WTC11 (cell line): ENCODE data around the gene ZDHHC21.

Experiments
- CREB1 ChIP-seq: sonication (generic); formaldehyde crosslinking; IDR thresholded peaks from 2 replicates; pipeline ENCODE4 v1.8.0; 2023; ENCODE audit warnings: mild to moderate bottlenecking, missing genetic modification reagents
- E2F1 ChIP-seq: sonication (generic); formaldehyde crosslinking; IDR thresholded peaks from 2 replicates; pipeline ENCODE4 v1.8.0; 2022; ENCODE audit warnings: mild to moderate bottlenecking, missing genetic modification reagents
- E2F4 ChIP-seq: sonication (generic); formaldehyde crosslinking; IDR thresholded peaks from 2 replicates; pipeline ENCODE4 v1.8.1; 2022; ENCODE audit warnings: low read depth, mild to moderate bottlenecking, moderate library complexity, missing genetic modification reagents, borderline replicate concordance
- EMX1 ChIP-seq: fragments of 250-450 bp; sonication (Bioruptor Pico); IDR thresholded peaks from 2 replicates; pipeline ENCODE4 v1.8.0; 2021; ENCODE audit warnings: mild to moderate bottlenecking
- FOXJ3 ChIP-seq: sonication (generic); formaldehyde crosslinking; IDR thresholded peaks from 2 replicates; pipeline ENCODE4 v1.9.0; 2021; ENCODE audit warnings: missing genetic modification reagents, mild to moderate bottlenecking, borderline replicate concordance
- PRDM15 ChIP-seq: sonication (generic); formaldehyde crosslinking; IDR thresholded peaks from 2 replicates; pipeline ENCODE4 v1.8.0; 2022; ENCODE audit warnings: missing genetic modification reagents
- USF2 ChIP-seq: sonication (generic); formaldehyde crosslinking; IDR thresholded peaks from 2 replicates; pipeline ENCODE4 v1.8.1; 2023; ENCODE audit warnings: mild to moderate bottlenecking, missing genetic modification reagents, moderate library complexity
- ZNF138 ChIP-seq: sonication (generic); formaldehyde crosslinking; conservative IDR thresholded peaks from 2 replicates; pipeline ENCODE4 v1.8.1; 2022; ENCODE audit warnings: mild to moderate bottlenecking, moderate library complexity, missing genetic modification reagents
- TF ChIP-seq, protein P1 (sequence below): fragments of 200-600 bp; IDR thresholded peaks from 2 replicates; pipeline ENCODE4 v1.8.0; 2022; ENCODE audit warnings: antibody characterized with exemption
- TF ChIP-seq, protein P2 (sequence below): sonication (generic); formaldehyde crosslinking; IDR thresholded peaks from 2 replicates; pipeline ENCODE4 v1.8.0; 2022; ENCODE audit warnings: mild to moderate bottlenecking, missing genetic modification reagents
- TF ChIP-seq, protein P3 (sequence below): sonication (generic); formaldehyde crosslinking; IDR thresholded peaks from 2 replicates; pipeline ENCODE4 v1.8.1; 2022; ENCODE audit warnings: missing genetic modification reagents, borderline replicate concordance

DNA sequence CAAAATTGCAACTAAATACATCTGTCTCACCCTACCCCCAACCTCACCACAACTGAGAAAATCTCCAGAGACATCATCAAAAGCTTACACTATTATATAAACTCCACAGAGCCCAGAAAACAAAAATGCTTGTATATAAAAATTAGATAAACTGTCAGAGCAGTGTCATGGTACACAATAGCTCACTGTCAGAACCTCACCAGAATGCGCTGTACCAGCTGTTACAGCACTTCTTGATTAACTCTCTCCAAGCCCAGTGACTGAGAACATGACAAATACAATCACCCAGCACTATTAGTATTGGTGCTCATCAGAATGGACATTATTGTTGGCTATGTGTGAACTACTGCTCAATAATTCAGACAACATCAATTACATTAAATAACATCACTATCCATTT, 65.7 kb downstream of the ZDHHC21 start:
- TF ChIP-seq E2F1 (no peak), PRDM15 (CRISPR knock-in tag) (no peak), CREB1 (CRISPR knock-in tag) (no peak), EMX1 (CRISPR knock-in tag) (no peak), USF2 (CRISPR knock-in tag) (no peak), E2F4 (CRISPR knock-in tag) (no peak), FOXJ3 (CRISPR knock-in tag) (no peak), ZNF138 (CRISPR knock-in tag) (no peak)
- TF ChIP-seq, protein P1, sequence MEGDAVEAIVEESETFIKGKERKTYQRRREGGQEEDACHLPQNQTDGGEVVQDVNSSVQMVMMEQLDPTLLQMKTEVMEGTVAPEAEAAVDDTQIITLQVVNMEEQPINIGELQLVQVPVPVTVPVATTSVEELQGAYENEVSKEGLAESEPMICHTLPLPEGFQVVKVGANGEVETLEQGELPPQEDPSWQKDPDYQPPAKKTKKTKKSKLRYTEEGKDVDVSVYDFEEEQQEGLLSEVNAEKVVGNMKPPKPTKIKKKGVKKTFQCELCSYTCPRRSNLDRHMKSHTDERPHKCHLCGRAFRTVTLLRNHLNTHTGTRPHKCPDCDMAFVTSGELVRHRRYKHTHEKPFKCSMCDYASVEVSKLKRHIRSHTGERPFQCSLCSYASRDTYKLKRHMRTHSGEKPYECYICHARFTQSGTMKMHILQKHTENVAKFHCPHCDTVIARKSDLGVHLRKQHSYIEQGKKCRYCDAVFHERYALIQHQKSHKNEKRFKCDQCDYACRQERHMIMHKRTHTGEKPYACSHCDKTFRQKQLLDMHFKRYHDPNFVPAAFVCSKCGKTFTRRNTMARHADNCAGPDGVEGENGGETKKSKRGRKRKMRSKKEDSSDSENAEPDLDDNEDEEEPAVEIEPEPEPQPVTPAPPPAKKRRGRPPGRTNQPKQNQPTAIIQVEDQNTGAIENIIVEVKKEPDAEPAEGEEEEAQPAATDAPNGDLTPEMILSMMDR = no peak
- TF ChIP-seq, protein P2, sequence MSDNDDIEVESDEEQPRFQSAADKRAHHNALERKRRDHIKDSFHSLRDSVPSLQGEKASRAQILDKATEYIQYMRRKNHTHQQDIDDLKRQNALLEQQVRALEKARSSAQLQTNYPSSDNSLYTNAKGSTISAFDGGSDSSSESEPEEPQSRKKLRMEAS = no peak
- TF ChIP-seq, protein P3, sequence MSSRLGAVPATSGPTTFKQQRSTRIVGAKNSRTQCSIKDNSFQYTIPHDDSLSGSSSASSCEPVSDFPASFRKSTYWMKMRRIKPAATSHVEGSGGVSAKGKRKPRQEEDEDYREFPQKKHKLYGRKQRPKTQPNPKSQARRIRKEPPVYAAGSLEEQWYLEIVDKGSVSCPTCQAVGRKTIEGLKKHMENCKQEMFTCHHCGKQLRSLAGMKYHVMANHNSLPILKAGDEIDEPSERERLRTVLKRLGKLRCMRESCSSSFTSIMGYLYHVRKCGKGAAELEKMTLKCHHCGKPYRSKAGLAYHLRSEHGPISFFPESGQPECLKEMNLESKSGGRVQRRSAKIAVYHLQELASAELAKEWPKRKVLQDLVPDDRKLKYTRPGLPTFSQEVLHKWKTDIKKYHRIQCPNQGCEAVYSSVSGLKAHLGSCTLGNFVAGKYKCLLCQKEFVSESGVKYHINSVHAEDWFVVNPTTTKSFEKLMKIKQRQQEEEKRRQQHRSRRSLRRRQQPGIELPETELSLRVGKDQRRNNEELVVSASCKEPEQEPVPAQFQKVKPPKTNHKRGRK (CRISPR knock-in tag) = no peak
